Colonic mucosa (tissue), 4 donors: ENCODE data around the gene DCBLD1. TPM values are rescaled to one million over a fixed set of nuclear protein-coding genes. Genes with fewer than 3 reads are reported as not detected.
A peak's percentile ranks its signal among the peaks of the same experiment; 100 is the strongest.
"Not testable (repeated sequence)": the region's sequence is repeated elsewhere in the genome, so short reads cannot be mapped to it uniquely, and the experiment has no call there.

Source experiments
- DNase-seq: peaks from one replicate; pipeline ENCODE4 v3.0.0-alpha.2; 2020
- H3K27ac ChIP-seq: fragments of 200-600 bp; one replicate; pipeline ENCODE4 v1.8.0; 2021
- H3K27me3 ChIP-seq: fragments of 200-600 bp; one replicate; pipeline ENCODE4 v1.8.0; 2021
- H3K36me3 ChIP-seq: fragments of 200-600 bp; one replicate; pipeline ENCODE4 v1.8.0; 2021
- H3K4me1 ChIP-seq: fragments of 200-600 bp; one replicate; pipeline ENCODE4 v1.8.0; 2021; ENCODE audit warnings: mild to moderate bottlenecking
- H3K4me3 ChIP-seq: fragments of 200-600 bp; one replicate; pipeline ENCODE4 v1.8.0; 2021
- H3K9ac ChIP-seq, 2 donors: one replicate each; pipeline ENCODE4 v1.7.0; 2013; ENCODE audit warnings: control low read depth in 2 of 2, low read depth in 2 of 2, low read length in 2 of 2
- H3K9me3 ChIP-seq: fragments of 200-600 bp; one replicate; pipeline ENCODE4 v1.8.0; 2021
- intact Hi-C: fragments of 100-400 bp; cut with DNase I; formaldehyde crosslinking; loops from one replicate; pipeline ENCODE4 v1.14.1; 2022
- total RNA-seq, 2 donors: library from RNA; stranded (reverse); fragmentation: NEBNext Ultra II Directional in 1 of 2; extraction: Animal tissue kit (Norgen Biotek cat#: 25700) in 1 of 2; gene quantifications; one replicate each; pipeline ENCODE4 v1.2.1, GENCODE V29; 2021
- TF ChIP-seq, protein P1 (sequence below): fragments of 200-600 bp; IDR thresholded peaks from one replicate; pipeline ENCODE4 v1.8.0; 2022; ENCODE audit warnings: antibody characterized with exemption, mild to moderate bottlenecking
- donor health status: healthy.
- donor health status: DM: no; HTN: no; CAD: no.
- donor health status: DM: no; HTN: no; CAD: no.

Gene DCBLD1
- total RNA-seq = 10 to 100 TPM; 16.3 to 17.2 TPM

DNA sequence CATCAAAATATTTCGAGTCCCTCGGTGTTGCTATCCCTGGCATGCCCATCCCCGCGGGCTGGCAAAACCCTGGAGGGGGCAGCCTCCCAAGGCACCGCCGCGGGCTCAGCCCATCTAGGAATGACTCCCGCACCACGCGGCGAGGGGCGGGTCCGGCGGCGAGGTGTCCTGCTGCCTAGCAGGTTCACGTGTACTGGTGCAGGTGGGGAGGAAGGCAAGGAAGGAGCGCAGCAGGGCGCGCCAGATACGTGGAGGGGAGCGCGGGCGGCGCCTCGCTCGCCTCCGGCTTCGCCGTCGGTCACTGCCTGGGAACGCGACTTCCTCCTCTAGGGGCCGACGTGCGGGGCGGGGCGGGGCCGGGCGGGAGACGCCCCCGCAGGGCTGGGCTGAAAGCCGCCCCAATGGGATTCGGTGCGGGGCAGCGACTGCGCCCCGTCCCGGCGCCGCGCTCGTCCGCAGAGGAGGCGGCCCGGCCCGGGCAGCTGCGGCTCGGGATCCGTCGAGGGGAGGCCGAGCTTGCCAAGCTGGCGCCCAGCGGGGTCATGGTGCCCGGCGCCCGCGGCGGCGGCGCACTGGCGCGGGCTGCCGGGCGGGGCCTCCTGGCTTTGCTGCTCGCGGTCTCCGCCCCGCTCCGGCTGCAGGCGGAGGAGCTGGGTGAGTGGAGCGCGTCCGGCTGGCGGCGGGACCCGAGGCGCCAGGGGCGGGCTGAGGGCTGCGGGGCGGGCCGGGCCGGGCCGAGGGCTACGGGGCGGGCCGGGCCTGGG, at the start of gene DCBLD1:
DCBLD1 (plus strand) TSS at position 435 of the 764 bp plus-strand sequence; CDS start at position 543, 108 bp downstream.
- peak within 1 kb of the TSS; percentile 87 for H3K27ac ChIP-seq
- no peaks in the 10 kb centered on the region for H3K36me3 ChIP-seq
- H3K9me3 ChIP-seq = no peaks in the 10 kb centered on the region
- peak; percentile 85 for DNase-seq
- H3K4me3 ChIP-seq = peak within 1 kb of the TSS; percentile 57
- H3K4me1 ChIP-seq = peaks cover 5% of the 10 kb centered on the region
- intact Hi-C loops = no loop called here
- TF ChIP-seq, protein P1, sequence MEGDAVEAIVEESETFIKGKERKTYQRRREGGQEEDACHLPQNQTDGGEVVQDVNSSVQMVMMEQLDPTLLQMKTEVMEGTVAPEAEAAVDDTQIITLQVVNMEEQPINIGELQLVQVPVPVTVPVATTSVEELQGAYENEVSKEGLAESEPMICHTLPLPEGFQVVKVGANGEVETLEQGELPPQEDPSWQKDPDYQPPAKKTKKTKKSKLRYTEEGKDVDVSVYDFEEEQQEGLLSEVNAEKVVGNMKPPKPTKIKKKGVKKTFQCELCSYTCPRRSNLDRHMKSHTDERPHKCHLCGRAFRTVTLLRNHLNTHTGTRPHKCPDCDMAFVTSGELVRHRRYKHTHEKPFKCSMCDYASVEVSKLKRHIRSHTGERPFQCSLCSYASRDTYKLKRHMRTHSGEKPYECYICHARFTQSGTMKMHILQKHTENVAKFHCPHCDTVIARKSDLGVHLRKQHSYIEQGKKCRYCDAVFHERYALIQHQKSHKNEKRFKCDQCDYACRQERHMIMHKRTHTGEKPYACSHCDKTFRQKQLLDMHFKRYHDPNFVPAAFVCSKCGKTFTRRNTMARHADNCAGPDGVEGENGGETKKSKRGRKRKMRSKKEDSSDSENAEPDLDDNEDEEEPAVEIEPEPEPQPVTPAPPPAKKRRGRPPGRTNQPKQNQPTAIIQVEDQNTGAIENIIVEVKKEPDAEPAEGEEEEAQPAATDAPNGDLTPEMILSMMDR = no peak
- no peaks in the 10 kb centered on the region for H3K27me3 ChIP-seq
- H3K9ac ChIP-seq = peak within 1 kb of the TSS; percentile 69 to 84

DNA sequence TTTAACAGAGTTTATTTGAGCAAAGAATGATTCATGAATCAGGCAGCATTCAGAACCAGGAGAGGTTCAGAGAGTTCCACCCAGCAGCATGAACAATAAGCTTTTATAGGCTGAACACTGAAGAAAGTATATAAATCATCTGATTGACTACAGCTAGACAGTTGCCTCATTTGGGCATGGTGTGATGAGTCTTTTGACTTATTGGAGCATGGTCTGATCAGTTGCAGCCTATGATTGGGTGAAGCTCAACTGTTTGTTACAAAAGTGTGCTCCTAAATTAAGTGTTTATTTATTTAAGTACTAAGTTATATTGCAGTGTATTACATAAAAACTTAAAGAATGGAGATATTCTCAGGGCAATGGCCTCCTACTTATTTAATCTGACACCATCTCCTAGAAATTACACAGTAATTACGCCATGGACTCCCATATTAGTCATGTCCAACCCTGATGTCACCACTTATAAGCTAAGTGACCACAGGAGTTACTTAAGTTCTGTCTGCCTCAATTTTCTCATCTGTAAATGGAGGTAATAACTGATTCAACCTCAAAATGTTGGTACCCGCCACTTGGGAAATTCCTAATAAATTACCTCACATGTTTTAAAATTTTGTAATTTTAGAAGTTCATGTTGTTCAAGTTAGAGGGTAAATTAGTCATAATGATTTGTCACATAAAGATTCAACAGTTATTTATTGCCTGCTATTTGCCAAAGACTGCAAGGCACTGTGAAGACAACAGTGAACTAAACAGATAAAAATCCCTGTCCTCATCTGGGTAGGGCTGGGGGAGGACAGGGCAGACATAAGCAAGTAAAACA, 41.6 kb upstream of the DCBLD1 start:
- H3K4me3 ChIP-seq = no peak overlapping the region
- H3K27ac ChIP-seq = no peak overlapping the region
- DNase-seq = no peak
- no peaks in the 10 kb centered on the region for H3K4me1 ChIP-seq
- TF ChIP-seq, protein P1 = no peak
- no peaks in the 10 kb centered on the region for H3K9me3 ChIP-seq
- no peaks in the 10 kb centered on the region for H3K36me3 ChIP-seq
- H3K9ac ChIP-seq = no peak overlapping the region
- H3K27me3 ChIP-seq = no peaks in the 10 kb centered on the region
- intact Hi-C loops = loop anchor here (10.0 kb wide), 1 partner anchor 86 kb away; no protein-coding TSS in a partner anchor

DNA sequence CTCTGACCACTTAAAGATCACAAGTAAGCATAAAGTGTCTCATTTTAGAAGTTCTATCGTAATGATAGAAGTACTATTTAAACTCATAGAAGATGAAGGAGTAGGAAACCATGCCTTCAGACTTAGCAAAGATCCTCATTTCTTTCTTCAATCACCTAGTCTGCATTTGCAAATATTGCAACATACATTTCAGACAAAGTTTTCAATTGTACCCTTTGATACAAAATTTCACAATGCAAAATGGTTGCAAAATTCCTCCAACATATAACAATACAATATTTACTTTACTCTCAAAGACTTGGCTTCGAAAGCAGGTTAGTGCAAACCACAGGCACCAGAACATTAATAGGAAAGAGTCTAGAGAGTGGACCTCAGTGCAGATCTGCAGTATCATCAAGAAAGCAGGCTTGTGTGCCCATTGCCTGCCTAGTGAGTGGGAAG, 40.6 kb upstream of the DCBLD1 start:
- no peak overlapping the region for H3K4me3 ChIP-seq
- H3K9ac ChIP-seq = no peak overlapping the region
- H3K9me3 ChIP-seq = no peaks in the 10 kb centered on the region
- intact Hi-C loops = loop anchor here (10.0 kb wide), 1 partner anchor 87 kb away; no protein-coding TSS in a partner anchor
- no peak for DNase-seq
- H3K36me3 ChIP-seq = no peaks in the 10 kb centered on the region
- no peaks in the 10 kb centered on the region for H3K27me3 ChIP-seq
- H3K27ac ChIP-seq = no peak overlapping the region
- TF ChIP-seq, protein P1 = no peak
- no peaks in the 10 kb centered on the region for H3K4me1 ChIP-seq

DNA sequence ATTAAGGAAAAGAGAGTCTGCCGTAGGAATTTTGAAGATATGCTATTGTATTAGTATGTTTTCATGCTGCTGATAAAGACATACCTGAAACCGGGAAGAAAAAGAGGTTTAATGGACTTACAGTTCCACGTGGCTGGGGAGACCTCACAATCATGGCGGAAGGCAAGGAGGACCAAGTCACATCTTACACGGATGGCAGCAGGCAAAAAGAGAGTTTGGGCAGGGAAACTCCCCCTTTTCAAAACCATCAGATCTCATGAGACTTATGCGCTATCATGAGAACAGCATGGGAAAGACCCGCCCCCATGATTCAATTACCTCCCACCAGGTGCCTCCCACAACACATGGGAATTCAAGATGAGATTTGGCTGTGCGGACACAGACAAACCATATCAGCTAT, 40.2 kb upstream of the DCBLD1 start:
- H3K9ac ChIP-seq, H3K4me1 ChIP-seq, H3K36me3 ChIP-seq, H3K4me3 ChIP-seq, DNase-seq, H3K27ac ChIP-seq, H3K27me3 ChIP-seq, H3K9me3 ChIP-seq: not testable (repeated sequence)
- intact Hi-C loops = loop anchor here (10.0 kb wide), 1 partner anchor 88 kb away; no protein-coding TSS in a partner anchor

DNA sequence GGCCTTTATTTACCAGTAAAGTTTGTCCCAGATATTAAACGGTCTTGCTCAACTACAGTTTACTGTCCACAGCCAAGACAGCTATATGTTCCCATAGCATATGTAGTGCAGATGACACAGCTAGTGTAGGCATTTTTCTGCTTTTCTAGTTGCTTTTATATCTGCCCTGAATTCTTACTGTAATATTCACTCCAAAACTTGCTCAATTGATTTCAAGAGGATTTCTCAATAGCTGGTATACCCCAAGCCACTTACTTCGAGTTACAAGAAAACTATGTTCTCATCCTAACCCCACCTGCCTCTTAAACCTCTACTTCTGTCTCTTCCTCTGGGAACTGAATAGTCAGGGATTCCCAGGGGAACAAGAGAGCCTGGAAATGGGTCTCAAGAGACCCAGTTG, 37.9 kb upstream of the DCBLD1 start:
- intact Hi-C loops = loop anchor here (10.0 kb wide), 1 partner anchor 90 kb away; no protein-coding TSS in a partner anchor
- TF ChIP-seq, protein P1 = no peak
- H3K4me1 ChIP-seq = no peaks in the 10 kb centered on the region
- no peaks in the 10 kb centered on the region for H3K27me3 ChIP-seq
- H3K9ac ChIP-seq = no peak overlapping the region
- no peaks in the 10 kb centered on the region for H3K36me3 ChIP-seq
- H3K9me3 ChIP-seq = no peaks in the 10 kb centered on the region
- no peak overlapping the region for H3K27ac ChIP-seq
- H3K4me3 ChIP-seq = no peak overlapping the region
- no peak for DNase-seq
